NCI-H1694 treated with DMSO at 0.1 percent for 48 hours (cell line): ENCODE measurements around the gene CPNE9.

Experiments
- DNase-seq: peaks from one replicate; lab custom pipeline; 2025; lab: John Stamatoyannopoulos, UW

Gene CPNE9

GRCh38 chr3:9703736-9704346, at the start of gene CPNE9:
Gene CPNE9 (plus strand): TSS chr3:9703833. CDS start chr3:9703997, 164 bp downstream.
- DNase-seq, result no peak

GRCh38 chr3:9659849-9660248, 43.8 kb upstream of the CPNE9 start:
- DNase-seq, result no peak

GRCh38 chr3:9660972-9661371, 42.7 kb upstream of the CPNE9 start:
- DNase-seq, result no peak

GRCh38 chr3:9664119-9664751, 39.4 kb upstream of the CPNE9 start:
- no peak for DNase-seq

- DNase-seq, result no peak
These were observed 36.8 kb upstream of the CPNE9 start for GRCh38 chr3:9666704-9667445.

- DNase-seq, result no peak
These were observed 34.4 kb upstream of the CPNE9 start for GRCh38 chr3:9669277-9669676.

GRCh38 chr3:9669720-9670432, 33.8 kb upstream of the CPNE9 start:
- no peak for DNase-seq

- DNase-seq, result no peak
These were observed 30.6 kb upstream of the CPNE9 start for GRCh38 chr3:9673082-9673481.

GRCh38 chr3:9673752-9674151, 29.9 kb upstream of the CPNE9 start:
- DNase-seq, result no peak

GRCh38 chr3:9675736-9676290, 27.8 kb upstream of the CPNE9 start:
- no peak for DNase-seq

GRCh38 chr3:9676785-9677184, 26.8 kb upstream of the CPNE9 start:
- no peak for DNase-seq

- DNase-seq, result no peak
These were observed 25.1 kb upstream of the CPNE9 start for GRCh38 chr3:9678493-9678892.

GRCh38 chr3:9679476-9680080, 24.1 kb upstream of the CPNE9 start:
- DNase-seq, result no peak

- no peak for DNase-seq
These were observed 22.5 kb upstream of the CPNE9 start for GRCh38 chr3:9681011-9681722.

- no peak for DNase-seq
These were observed 21.9 kb upstream of the CPNE9 start for GRCh38 chr3:9681723-9682081.

GRCh38 chr3:9682096-9682495, 21.5 kb upstream of the CPNE9 start:
- DNase-seq, result no peak

GRCh38 chr3:9683426-9683825, 20.2 kb upstream of the CPNE9 start:
- DNase-seq, result no peak

GRCh38 chr3:9685216-9686049, 18.2 kb upstream of the CPNE9 start:
- DNase-seq, result no peak

- no peak for DNase-seq
These were observed 17.5 kb upstream of the CPNE9 start for GRCh38 chr3:9686050-9686550.

GRCh38 chr3:9686703-9687102, 16.9 kb upstream of the CPNE9 start:
- no peak for DNase-seq
